ENCODE data around the gene CRTC3. TPM values are rescaled to one million over a fixed set of nuclear protein-coding genes. Genes with fewer than 3 reads are reported as not detected.

The CRTC3 gene
- total RNA-seq, 2 experiments from 2014 or later = 5.6 to 14.7 TPM

DNA sequence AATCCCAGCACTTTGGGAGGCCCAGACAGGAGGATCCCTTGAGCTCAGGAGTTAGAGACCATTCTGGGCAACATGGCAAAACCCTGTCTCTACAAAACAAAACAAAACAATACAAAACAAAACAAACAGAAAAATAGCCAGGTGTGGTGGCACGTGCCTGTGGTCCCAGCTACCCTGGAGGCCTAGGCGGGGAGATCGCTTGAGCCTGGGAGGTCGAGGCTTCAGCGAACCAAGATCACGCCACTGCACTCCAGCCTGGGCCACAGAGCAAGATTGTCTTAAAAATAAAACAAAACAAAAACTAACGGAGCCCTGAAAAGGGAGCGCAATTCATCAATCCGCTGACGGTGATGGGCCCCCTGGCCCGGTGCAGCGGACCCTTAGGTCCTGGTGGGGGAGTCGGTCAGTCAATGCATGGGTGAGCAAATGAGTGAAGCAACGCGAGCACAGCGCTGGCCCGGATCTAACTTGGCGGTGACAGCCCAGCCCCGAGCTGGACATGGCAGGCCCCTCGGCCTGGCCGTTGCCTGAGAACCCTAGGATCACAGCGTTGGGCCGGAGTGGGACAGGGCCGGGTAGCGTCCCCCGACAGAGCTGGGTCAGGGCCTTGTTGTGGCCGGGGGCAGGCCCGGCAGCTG, 135.0 kb downstream of the CRTC3 start:
- POLR2A ChIA-PET = interaction anchor here (0.9 kb wide), 1 partner anchor 9 kb away, joined by 10 read pairs; no protein-coding TSS in a partner anchor
- Histone ChIP-seq H4K20me1 (ENCODE audit: insufficient read depth, low read length) (no peaks in the 10 kb centered on the region), H3K4me3 (ENCODE audit: low read depth, low read length, poor library complexity, severe bottlenecking) (peak overlapping the region; percentile 64), H3K4me1 (ENCODE audit: insufficient read depth, low read length, poor library complexity, severe bottlenecking) (peaks cover 45% of the 10 kb centered on the region), H3K4me2 (ENCODE audit: low read length) (peak overlapping the region; percentile 84), H3K27ac (ENCODE audit: low read depth, low read length, poor library complexity, severe bottlenecking) (no peak overlapping the region), H3K36me3 (ENCODE audit: insufficient read depth, low read length) (no peaks in the 10 kb centered on the region; the same call in 1 of the 2 replicates), H3K9me3 (ENCODE audit: low read length) (no peaks in the 10 kb centered on the region; the same call in 1 of the 2 replicates), H3K9me2 (ENCODE audit: insufficient read depth, low read length) (no peaks in the 10 kb centered on the region), H2AFZ (ENCODE audit: low read length) (peak overlapping the region; percentile 7; the same call in 1 of the 2 replicates), H3K79me2 (ENCODE audit: insufficient read depth, low read depth, low read length) (no peaks in the 10 kb centered on the region)
- no peak for DNase-seq (ENCODE audit: low spot score)
- no TSS peak for BruUV-seq (replicated peaks)
- CTCF ChIA-PET (ENCODE audit: unreplicated experiment) = no interaction called here
- no peak for TF ChIP-seq CTCF (conservative IDR thresholded peaks at IDR 0.05; ENCODE audit: low read length)
- no peak for TF ChIP-seq EZH2phosphoT487 (IDR thresholded peaks at IDR 0.05; ENCODE audit: borderline replicate concordance, low read depth, low read length)
- intact Hi-C loops (cut with micrococcal nuclease; ENCODE audit: unreplicated experiment) = no loop called here

GRCh38 chr15:90665288-90666134, 135.8 kb downstream of the CRTC3 start:
- no peak for TF ChIP-seq CTCF (conservative IDR thresholded peaks at IDR 0.05; ENCODE audit: low read length)
- peak; percentile 79 for DNase-seq (ENCODE audit: low spot score)
- Histone ChIP-seq H3K9me3 (ENCODE audit: low read length) (no peaks in the 10 kb centered on the region; the same call in 1 of the 2 replicates), H3K9me2 (ENCODE audit: insufficient read depth, low read length) (no peaks in the 10 kb centered on the region), H3K4me2 (ENCODE audit: low read length) (peak overlapping the region; percentile 84), H2AFZ (ENCODE audit: low read length) (peak overlapping the region; percentile 7; the same call in 1 of the 2 replicates), H3K36me3 (ENCODE audit: insufficient read depth, low read length) (no peaks in the 10 kb centered on the region; the same call in 1 of the 2 replicates), H3K27ac (ENCODE audit: low read depth, low read length, poor library complexity, severe bottlenecking) (no peak overlapping the region), H3K4me1 (ENCODE audit: insufficient read depth, low read length, poor library complexity, severe bottlenecking) (peaks cover 37% of the 10 kb centered on the region), H4K20me1 (ENCODE audit: insufficient read depth, low read length) (no peaks in the 10 kb centered on the region), H3K79me2 (ENCODE audit: insufficient read depth, low read depth, low read length) (no peaks in the 10 kb centered on the region), H3K4me3 (ENCODE audit: low read depth, low read length, poor library complexity, severe bottlenecking) (peak overlapping the region; percentile 64)
- CTCF ChIA-PET (ENCODE audit: unreplicated experiment) = no interaction called here
- POLR2A ChIA-PET = interaction anchor here (0.9 kb wide), 1 partner anchor 10 kb away, joined by 10 read pairs; no protein-coding TSS in a partner anchor
- intact Hi-C loops (cut with micrococcal nuclease; ENCODE audit: unreplicated experiment) = no loop called here
- BruUV-seq (replicated peaks) = no TSS peak

Measured in OCI-LY7 (cell line).